IPS-20b (cell line): Measurements from ENCODE around the gene SUPT16H.

Source experiments
- H3K27ac ChIP-seq: one replicate; pipeline ENCODE4 v1.5.1; 2013; ENCODE audit warnings: low read length
- H3K27me3 ChIP-seq: 2 replicates; pipeline ENCODE4 v1.6.1; 2013; ENCODE audit warnings: mild to moderate bottlenecking, low read length, inconsistent platforms; ENCODE audit not compliant: insufficient read depth
- H3K36me3 ChIP-seq: 2 replicates; pipeline ENCODE4 v1.6.1; 2013; ENCODE audit warnings: low read depth, mild to moderate bottlenecking, inconsistent platforms, low read length, moderate library complexity; ENCODE audit not compliant: insufficient read depth
- H3K4me1 ChIP-seq: 2 replicates; pipeline ENCODE4 v1.6.1; 2013; ENCODE audit warnings: mild to moderate bottlenecking, control low read depth, inconsistent platforms, low read length, moderate library complexity; ENCODE audit not compliant: insufficient read depth
- H3K4me3 ChIP-seq: 2 replicates; pipeline ENCODE4 v1.5.1; 2013; ENCODE audit warnings: mild to moderate bottlenecking, low read length, inconsistent platforms
- H3K9ac ChIP-seq: 2 replicates; pipeline ENCODE4 v1.6.1; 2013; ENCODE audit warnings: low read depth, mild to moderate bottlenecking, inconsistent platforms, low read length, moderate library complexity
- H3K9me3 ChIP-seq: 2 replicates; pipeline ENCODE4 v1.6.1; 2013; ENCODE audit warnings: mild to moderate bottlenecking, low read depth, low read length, inconsistent platforms; ENCODE audit not compliant: insufficient read depth

SUPT16H gene

GRCh38 chr14:21352587-21352986 lies 31.2 kb downstream of the SUPT16H start:
- Histone ChIP-seq H3K36me3 (peaks cover 70% of the 10 kb centered on the region), H3K27me3 (no peaks in the 10 kb centered on the region), H3K27ac (no peak overlapping the region), H3K4me3 (no peak overlapping the region), H3K4me1 (peaks cover under 1% of the 10 kb centered on the region; the same call in 1 of the 2 replicates), H3K9me3 (no peaks in the 10 kb centered on the region), H3K9ac (no peak overlapping the region)

GRCh38 chr14:21350539-21350938 lies 33.3 kb downstream of the SUPT16H start:
- H3K9ac ChIP-seq, result no peak overlapping the region
- H3K9me3 ChIP-seq, result no peaks in the 10 kb centered on the region
- H3K4me3 ChIP-seq, result no peak overlapping the region
- no peaks in the 10 kb centered on the region for H3K27me3 ChIP-seq
- no peak overlapping the region for H3K27ac ChIP-seq
- H3K4me1 ChIP-seq, result peaks cover 5% of the 10 kb centered on the region; the same call in 1 of the 2 replicates
- H3K36me3 ChIP-seq, result peaks cover 50% of the 10 kb centered on the region

DNA sequence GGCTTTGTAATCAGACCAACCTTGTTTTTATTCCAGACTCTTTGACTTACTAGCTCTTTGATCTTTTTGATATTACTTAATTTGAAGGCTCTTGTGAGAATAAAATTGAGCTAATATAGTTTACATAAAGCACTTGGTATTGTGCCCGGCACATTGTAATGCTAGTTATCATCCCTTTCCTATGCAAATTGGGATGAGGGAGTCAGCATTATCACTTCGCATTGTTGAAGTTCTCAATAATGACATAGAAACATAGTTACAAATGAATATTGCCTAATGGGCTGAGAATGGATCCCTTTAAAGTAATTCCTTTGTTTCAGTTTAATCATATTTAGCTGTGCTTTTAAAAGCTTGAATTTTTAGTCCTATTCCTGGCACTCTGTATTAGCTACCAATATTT lies 36.6 kb downstream of the SUPT16H start:
- Histone ChIP-seq H3K27ac (no peak overlapping the region), H3K36me3 (peaks cover 18% of the 10 kb centered on the region), H3K4me3 (no peak overlapping the region), H3K27me3 (no peaks in the 10 kb centered on the region), H3K4me1 (peaks cover 5% of the 10 kb centered on the region; the same call in 1 of the 2 replicates), H3K9me3 (no peaks in the 10 kb centered on the region), H3K9ac (no peak overlapping the region)

GRCh38 chr14:21346532-21347135 lies 37.2 kb downstream of the SUPT16H start:
- Histone ChIP-seq H3K4me1 (peaks cover 5% of the 10 kb centered on the region; the same call in 1 of the 2 replicates), H3K36me3 (peaks cover 13% of the 10 kb centered on the region), H3K27me3 (no peaks in the 10 kb centered on the region), H3K4me3 (no peak overlapping the region), H3K27ac (no peak overlapping the region), H3K9me3 (no peaks in the 10 kb centered on the region), H3K9ac (no peak overlapping the region)

- Histone ChIP-seq H3K4me3 (no peak overlapping the region), H3K9me3 (no peaks in the 10 kb centered on the region), H3K27ac (no peak overlapping the region)
Observed at GRCh38 chr14:21343035-21343794, 40.6 kb downstream of the SUPT16H start.

GRCh38 chr14:21334202-21334906 lies 49.5 kb downstream of the SUPT16H start:
- no peaks in the 10 kb centered on the region for H3K36me3 ChIP-seq
- H3K4me1 ChIP-seq, result no peaks in the 10 kb centered on the region
- no peak overlapping the region for H3K4me3 ChIP-seq
- no peak overlapping the region for H3K27ac ChIP-seq
- H3K9ac ChIP-seq, result no peak overlapping the region
- H3K27me3 ChIP-seq, result no peaks in the 10 kb centered on the region
- H3K9me3 ChIP-seq, result no peaks in the 10 kb centered on the region

More at GRCh38 chr14:21343035-21343794, 40.6 kb downstream of the SUPT16H start:
- Histone ChIP-seq H3K36me3 (no peaks in the 10 kb centered on the region), H3K27me3 (no peaks in the 10 kb centered on the region), H3K9ac (no peak overlapping the region), H3K4me1 (peaks cover 5% of the 10 kb centered on the region; the same call in 1 of the 2 replicates)

GRCh38 chr14:21332950-21333349 lies 50.9 kb downstream of the SUPT16H start:
- no peaks in the 10 kb centered on the region for H3K4me1 ChIP-seq
- no peaks in the 10 kb centered on the region for H3K36me3 ChIP-seq
- H3K27ac ChIP-seq, result no peak overlapping the region

DNA sequence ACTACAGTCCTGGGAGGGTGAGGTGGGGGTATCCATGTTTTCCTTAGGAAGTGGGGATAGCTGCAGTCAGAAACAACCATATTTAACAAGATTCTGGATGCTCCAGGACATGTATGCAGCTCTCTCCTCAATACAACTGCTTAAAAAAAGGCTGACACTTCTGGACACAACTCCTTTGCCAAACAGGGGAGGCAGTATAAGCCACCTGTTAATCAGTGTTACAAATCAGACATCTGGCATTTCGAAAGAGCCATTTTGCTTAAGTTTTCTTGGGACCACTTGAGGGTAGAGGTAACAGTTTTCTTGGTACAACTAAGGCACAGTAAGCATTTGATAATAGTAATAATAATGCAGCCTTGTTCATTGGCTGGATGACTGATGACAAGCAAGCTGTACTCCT lies 56.8 kb downstream of the SUPT16H start:
- Histone ChIP-seq H3K9ac (no peak overlapping the region), H3K9me3 (no peaks in the 10 kb centered on the region), H3K4me1 (no peaks in the 10 kb centered on the region), H3K36me3 (no peaks in the 10 kb centered on the region), H3K4me3 (no peak overlapping the region), H3K27me3 (no peaks in the 10 kb centered on the region), H3K27ac (no peak overlapping the region)

More at GRCh38 chr14:21332950-21333349, 50.9 kb downstream of the SUPT16H start:
- Histone ChIP-seq H3K9ac (no peak overlapping the region), H3K4me3 (no peak overlapping the region), H3K9me3 (no peaks in the 10 kb centered on the region), H3K27me3 (no peaks in the 10 kb centered on the region)

DNA sequence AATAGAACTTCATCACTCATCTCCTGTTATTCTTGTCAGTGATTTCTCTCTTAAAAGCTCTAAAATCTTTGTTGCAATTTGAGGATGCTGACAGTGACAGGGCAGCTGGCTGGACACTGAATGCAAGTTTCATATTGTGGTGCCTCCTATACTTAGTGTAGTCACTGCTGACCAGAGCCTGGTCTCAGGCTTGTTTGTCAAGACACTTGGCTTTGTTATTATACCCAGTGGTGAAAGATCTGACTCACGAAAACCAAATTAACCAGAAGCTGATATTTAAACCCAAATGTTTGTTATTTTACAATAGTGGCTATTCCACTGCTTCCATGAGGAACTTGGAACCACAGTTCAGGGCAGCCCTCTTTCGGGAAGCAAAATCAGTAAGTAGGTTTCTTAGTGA lies 61.1 kb downstream of the SUPT16H start:
- Histone ChIP-seq H3K27me3 (no peaks in the 10 kb centered on the region), H3K36me3 (no peaks in the 10 kb centered on the region), H3K9me3 (no peaks in the 10 kb centered on the region), H3K9ac (no peak overlapping the region), H3K4me1 (peaks cover 7% of the 10 kb centered on the region; the same call in 1 of the 2 replicates), H3K27ac (no peak overlapping the region), H3K4me3 (no peak overlapping the region)

GRCh38 chr14:21320913-21321312 lies 62.9 kb downstream of the SUPT16H start:
- no peaks in the 10 kb centered on the region for H3K27me3 ChIP-seq
- no peak overlapping the region for H3K27ac ChIP-seq
- H3K36me3 ChIP-seq, result no peaks in the 10 kb centered on the region
- H3K9me3 ChIP-seq, result no peaks in the 10 kb centered on the region
- H3K9ac ChIP-seq, result no peak overlapping the region
- peaks cover 7% of the 10 kb centered on the region; the same call in 1 of the 2 replicates for H3K4me1 ChIP-seq
- no peak overlapping the region for H3K4me3 ChIP-seq

GRCh38 chr14:21317398-21317797 lies 66.4 kb downstream of the SUPT16H start:
- no peak overlapping the region for H3K4me3 ChIP-seq
- no peak overlapping the region for H3K27ac ChIP-seq
- no peaks in the 10 kb centered on the region for H3K9me3 ChIP-seq
- H3K36me3 ChIP-seq, result no peaks in the 10 kb centered on the region
- H3K4me1 ChIP-seq, result peaks cover 7% of the 10 kb centered on the region; the same call in 1 of the 2 replicates
- H3K9ac ChIP-seq, result no peak overlapping the region
- no peaks in the 10 kb centered on the region for H3K27me3 ChIP-seq
